Epithelial cell of proximal tubule (primary cell): ENCODE data around the gene ECT2L. TPM values are rescaled to one million over a fixed set of nuclear protein-coding genes. Genes with fewer than 3 reads are reported as not detected.

Experiments used
- DNase-seq: peaks from one replicate; pipeline ENCODE4 v3.0.0-alpha.2; 2011; ENCODE audit warnings: low read depth
- H3K4me3 ChIP-seq: 2 replicates; pipeline ENCODE4 v1.5.1; 2011; ENCODE audit warnings: low read depth, mild to moderate bottlenecking, low read length
- CTCF ChIP-seq: conservative IDR thresholded peaks from 2 replicates; pipeline ENCODE4 v1.5.1; 2012; ENCODE audit warnings: low read depth, mild to moderate bottlenecking, low read length
- total RNA-seq: library from RNA; depleted of rRNA; stranded (reverse); fragments of >200 nt; gene quantifications from 2 replicates; pipeline ENCODE4 v1.2.3, GENCODE V29; 2015

ECT2L gene
- total RNA-seq, 1 donor from 2014 or later, result not detected

- TF ChIP-seq CTCF, result no peak
- no peak overlapping the region for H3K4me3 ChIP-seq
- no peak for DNase-seq
These were observed 34.4 kb downstream of the ECT2L start for GRCh38 chr6:138830248-138830647.

- no peak overlapping the region for H3K4me3 ChIP-seq
- no peak for DNase-seq
- no peak for TF ChIP-seq CTCF
These were observed 36.3 kb downstream of the ECT2L start for GRCh38 chr6:138832182-138832581.

- DNase-seq, result no peak
These were observed 38.1 kb downstream of the ECT2L start for GRCh38 chr6:138833816-138834539.

GRCh38 chr6:138837246-138837645 is 41.4 kb downstream of the ECT2L start:
- H3K4me3 ChIP-seq, result no peak overlapping the region
- peak; percentile 56 for DNase-seq
- TF ChIP-seq CTCF, result no peak

More at GRCh38 chr6:138833816-138834539, 38.1 kb downstream of the ECT2L start:
- TF ChIP-seq CTCF, result no peak
- H3K4me3 ChIP-seq, result no peak overlapping the region

- no peak for DNase-seq
- TF ChIP-seq CTCF, result no peak
- no peak overlapping the region for H3K4me3 ChIP-seq
These were observed 48.3 kb downstream of the ECT2L start for GRCh38 chr6:138844192-138844591.

GRCh38 chr6:138847884-138848283 is 52.0 kb downstream of the ECT2L start:
- TF ChIP-seq CTCF, result no peak
- no peak for DNase-seq
- H3K4me3 ChIP-seq, result no peak overlapping the region

GRCh38 chr6:138848461-138848860 is 52.6 kb downstream of the ECT2L start:
- DNase-seq, result no peak
- TF ChIP-seq CTCF, result no peak
- no peak overlapping the region for H3K4me3 ChIP-seq
